Thoracic aorta (tissue), 2 donors: ENCODE data around the gene HYPK. TPM values are rescaled to one million over a fixed set of nuclear protein-coding genes. Genes with fewer than 3 reads are reported as not detected.
A peak's percentile ranks its signal among the peaks of the same experiment; 100 is the strongest.
"Not testable (repeated sequence)": the region's sequence is repeated elsewhere in the genome, so short reads cannot be mapped to it uniquely, and the experiment has no call there.

ENCODE experiments used
- ATAC-seq: fragments of 150-250 bp; one replicate; pipeline ENCODE4 v1.8.0; 2017; ENCODE audit warnings: low read depth; ENCODE audit not compliant: insufficient number of reproducible peaks, low FRiP score
- DNase-seq: peaks from one replicate; pipeline ENCODE4 v3.0.0-alpha.2; 2020; ENCODE audit warnings: low spot score
- H3K27ac ChIP-seq, 2 donors: fragments of 200-600 bp; sonication (generic); 1 replicate in 1 of 2; 2 replicates in 1 of 2; pipeline ENCODE4 v1.5.1; 2016; ENCODE audit warnings: mild to moderate bottlenecking in 2 of 2, moderate library complexity in 2 of 2
- H3K27me3 ChIP-seq: fragments of 200-600 bp; sonication (generic); replicated peaks from 2 replicates; pipeline ENCODE4 v1.6.0; 2016; ENCODE audit warnings: mild to moderate bottlenecking; ENCODE audit not compliant: insufficient read depth
- H3K36me3 ChIP-seq: fragments of 200-600 bp; sonication (generic); one replicate; pipeline ENCODE4 v1.5.1; 2016
- H3K4me1 ChIP-seq, 2 donors: fragments of 200-600 bp; sonication (generic); 1 replicate in 1 of 2; 2 replicates in 1 of 2; pipeline versions ENCODE4 v1.5.1 to v1.6.0; 2016; ENCODE audit warnings: low read depth in 2 of 2, mild to moderate bottlenecking in 1 of 2; ENCODE audit not compliant: control insufficient read depth in 1 of 2
- H3K4me3 ChIP-seq: fragments of 200-600 bp; sonication (generic); 2 replicates; pipeline ENCODE4 v1.5.1; 2016; ENCODE audit warnings: mild to moderate bottlenecking
- H3K9me3 ChIP-seq: fragments of 200-600 bp; sonication (generic); 2 replicates; pipeline ENCODE4 v1.5.1; 2016
- total RNA-seq, 2 donors: library from RNA; depleted of rRNA; stranded (reverse); fragments of >200 nt; gene quantifications; one replicate each; pipeline versions ENCODE4 v1.1.0 to v1.2.3, GENCODE V29; 2016
- TF ChIP-seq, protein P1 (sequence below): fragments of 200-600 bp; sonication (generic); IDR thresholded peaks from one replicate; pipeline ENCODE4 v1.5.1; 2019; ENCODE audit warnings: antibody characterized with exemption

Gene HYPK
- total RNA-seq, 2 donors from 2014 or later = 9.2 to 21.2 TPM

- H3K9me3 ChIP-seq = no peaks in the 10 kb centered on the region
- TF ChIP-seq, protein P1, sequence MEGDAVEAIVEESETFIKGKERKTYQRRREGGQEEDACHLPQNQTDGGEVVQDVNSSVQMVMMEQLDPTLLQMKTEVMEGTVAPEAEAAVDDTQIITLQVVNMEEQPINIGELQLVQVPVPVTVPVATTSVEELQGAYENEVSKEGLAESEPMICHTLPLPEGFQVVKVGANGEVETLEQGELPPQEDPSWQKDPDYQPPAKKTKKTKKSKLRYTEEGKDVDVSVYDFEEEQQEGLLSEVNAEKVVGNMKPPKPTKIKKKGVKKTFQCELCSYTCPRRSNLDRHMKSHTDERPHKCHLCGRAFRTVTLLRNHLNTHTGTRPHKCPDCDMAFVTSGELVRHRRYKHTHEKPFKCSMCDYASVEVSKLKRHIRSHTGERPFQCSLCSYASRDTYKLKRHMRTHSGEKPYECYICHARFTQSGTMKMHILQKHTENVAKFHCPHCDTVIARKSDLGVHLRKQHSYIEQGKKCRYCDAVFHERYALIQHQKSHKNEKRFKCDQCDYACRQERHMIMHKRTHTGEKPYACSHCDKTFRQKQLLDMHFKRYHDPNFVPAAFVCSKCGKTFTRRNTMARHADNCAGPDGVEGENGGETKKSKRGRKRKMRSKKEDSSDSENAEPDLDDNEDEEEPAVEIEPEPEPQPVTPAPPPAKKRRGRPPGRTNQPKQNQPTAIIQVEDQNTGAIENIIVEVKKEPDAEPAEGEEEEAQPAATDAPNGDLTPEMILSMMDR = no peak
- H3K4me3 ChIP-seq = no peak overlapping the region
- H3K36me3 ChIP-seq = peaks cover 19% of the 10 kb centered on the region
- H3K27ac ChIP-seq = no peak overlapping the region
- H3K4me1 ChIP-seq = peaks cover 22 to 62% of the 10 kb centered on the region in 2 donors
- no peaks in the 10 kb centered on the region for H3K27me3 ChIP-seq
- no peak for ATAC-seq
- no peak for DNase-seq
These were observed 3.8 kb upstream of the HYPK start for GRCh38 chr15:43796566-43796965.

DNA sequence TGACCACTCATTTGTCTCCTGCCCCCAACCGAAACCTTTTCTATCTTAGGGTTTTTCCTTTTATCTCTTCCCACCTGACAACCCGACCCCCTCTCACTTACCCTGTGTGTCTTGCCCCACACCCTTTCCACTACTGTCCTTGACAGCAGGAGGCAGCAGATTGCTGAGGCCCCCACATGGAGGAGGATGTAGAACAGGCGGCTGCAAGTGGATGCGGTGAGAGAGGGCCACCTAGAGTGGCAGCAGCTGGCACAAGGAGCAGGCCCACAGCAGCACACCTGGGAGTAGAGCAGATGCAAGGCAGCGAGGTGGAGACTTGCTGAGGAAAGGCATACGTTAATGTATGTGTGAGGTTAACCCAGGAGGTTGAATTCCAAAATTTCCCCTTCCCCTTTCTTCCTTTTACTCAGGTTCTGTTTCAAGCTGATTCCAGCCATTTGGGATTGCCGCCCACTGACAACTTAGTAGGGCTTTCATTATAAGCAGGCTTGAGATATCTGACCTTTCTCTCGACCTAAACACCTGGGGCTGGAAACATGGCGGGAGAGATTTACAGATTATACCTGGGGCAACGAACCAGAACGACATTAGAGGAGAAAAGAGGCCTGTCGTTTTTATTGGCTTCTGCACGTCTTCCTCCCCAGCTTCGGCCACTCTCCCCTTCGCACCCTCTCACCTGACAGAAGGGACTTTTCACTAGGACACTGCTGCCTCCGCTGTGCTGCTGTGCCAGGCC lies 1.0 kb upstream of the HYPK start:
- H3K36me3 ChIP-seq = peaks cover 19% of the 10 kb centered on the region
- no peaks in the 10 kb centered on the region for H3K9me3 ChIP-seq
- H3K27me3 ChIP-seq = no peaks in the 10 kb centered on the region
- TF ChIP-seq, protein P1 = no peak
- peak overlapping the region; percentile 82 to 93 for H3K27ac ChIP-seq
- peaks cover 11 to 49% of the 10 kb centered on the region in 2 donors for H3K4me1 ChIP-seq
- H3K4me3 ChIP-seq = no peak overlapping the region
- DNase-seq (no peak), ATAC-seq (no peak)

DNA sequence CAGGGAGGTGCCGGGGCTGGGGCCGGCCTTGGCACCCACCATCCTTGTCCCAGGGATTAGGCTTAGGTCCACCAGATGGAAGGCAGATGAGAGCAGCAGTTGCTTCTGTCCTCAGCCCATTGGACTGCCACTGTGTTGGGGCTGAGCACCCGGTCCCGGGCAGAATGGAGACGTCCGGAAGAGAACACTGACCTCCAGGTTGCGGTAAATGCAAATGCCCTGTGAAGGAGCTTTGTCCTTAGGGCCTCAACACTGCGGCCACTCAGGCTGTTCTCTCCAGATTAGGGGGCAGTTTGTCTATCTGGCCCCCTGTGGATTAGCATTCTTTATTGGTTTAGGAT lies 484 bp upstream of the HYPK start, which contains the start of gene SERINC4:
Gene SERINC4, minus strand, starts transcription at position 276 of the 341 bp plus-strand sequence. Its CDS starts 234 bp downstream, at position 42.
- DNase-seq (no peak), ATAC-seq (no peak)
- Histone ChIP-seq H3K9me3 (no peaks in the 10 kb centered on the region), H3K36me3 (peaks cover 22% of the 10 kb centered on the region), H3K4me3 (peak within 1 kb of the TSS; percentile 92), H3K4me1 (peaks cover 10 to 44% of the 10 kb centered on the region in 2 donors), H3K27me3 (no peaks in the 10 kb centered on the region), H3K27ac (peak within 1 kb of the TSS; percentile 82 to 93)
- TF ChIP-seq, protein P1 = no peak

GRCh38 chr15:43802676-43803075 lies 2.3 kb downstream of the HYPK start:
- H3K36me3 ChIP-seq = peaks cover 28% of the 10 kb centered on the region

GRCh38 chr15:43808435-43808950 lies 8.1 kb downstream of the HYPK start:
- Histone ChIP-seq H3K4me3 (no peak overlapping the region), H3K4me1 (no peaks in the 10 kb centered on the region), H3K27ac (no peak overlapping the region), H3K36me3 (peaks cover 63% of the 10 kb centered on the region), H3K9me3 (no peaks in the 10 kb centered on the region), H3K27me3 (no peaks in the 10 kb centered on the region)
- TF ChIP-seq, protein P1 = no peak
- DNase-seq = no peak
- ATAC-seq = no peak

More at GRCh38 chr15:43802676-43803075, 2.3 kb downstream of the HYPK start:
- H3K4me1 ChIP-seq = peaks cover 5 to 23% of the 10 kb centered on the region in 2 donors
- not testable (repeated sequence) for H3K27me3 ChIP-seq, DNase-seq, H3K9me3 ChIP-seq, H3K27ac ChIP-seq, ATAC-seq, H3K4me3 ChIP-seq
